A673 (cell line): ENCODE data around the gene CDK3. TPM values are rescaled to one million over a fixed set of nuclear protein-coding genes. Genes with fewer than 3 reads are reported as not detected.

ENCODE experiments used
- BruUV-seq: library from RNA; stranded (reverse); fragments of 400-500 nt; replicated peaks from 2 replicates; lab custom pipeline; 2021; lab: Mats Ljungman, UMichigan
- CTCF ChIA-PET: fragments of 300-600 bp; sonication (Branson Sonifier 250); formaldehyde crosslinking; loops from one replicate; lab custom pipeline; 2022; ENCODE audit warnings: antibody characterized with exemption; lab: Charles Lee
- POLR2A ChIA-PET: fragments of 300-600 bp; sonication (Branson Sonifier 250); formaldehyde crosslinking; loops from one replicate; lab custom pipeline; 2022; ENCODE audit warnings: antibody characterized with exemption; ENCODE audit not compliant: low non-redundant PET; lab: Charles Lee
- DNase-seq: peaks from one replicate; pipeline ENCODE4 v3.0.0-alpha.2; 2015; ENCODE audit warnings: low spot score
- H3K27ac ChIP-seq: fragments of 200-600 bp; sonication (generic); 2 replicates; pipeline ENCODE4 v1.5.1; 2016; ENCODE audit warnings: mixed run types, low read depth, mild to moderate bottlenecking, mixed read lengths, antibody characterized with exemption, low read length; ENCODE audit not compliant: poor library complexity, severe bottlenecking
- H3K27me3 ChIP-seq: fragments of 200-600 bp; sonication (generic); replicated peaks from 2 replicates; pipeline ENCODE4 v1.6.1; 2017; ENCODE audit warnings: mixed run types, low read depth, mild to moderate bottlenecking, mixed read lengths, antibody characterized with exemption, low read length; ENCODE audit not compliant: insufficient read depth, poor library complexity
- H3K36me3 ChIP-seq: fragments of 200-600 bp; sonication (generic); 2 replicates; pipeline ENCODE4 v1.6.1; 2016; ENCODE audit warnings: mixed run types, mild to moderate bottlenecking, mixed read lengths, antibody characterized with exemption, low read length; ENCODE audit not compliant: insufficient read depth, poor library complexity, severe bottlenecking
- H3K4me1 ChIP-seq: fragments of 200-600 bp; sonication (generic); 2 replicates; pipeline ENCODE4 v1.6.1; 2017; ENCODE audit warnings: mixed run types, mild to moderate bottlenecking, mixed read lengths, antibody characterized with exemption, low read length; ENCODE audit not compliant: insufficient read depth, poor library complexity, severe bottlenecking
- H3K4me3 ChIP-seq: fragments of 200-600 bp; sonication (generic); 2 replicates; pipeline ENCODE4 v1.5.1; 2016; ENCODE audit warnings: low read depth, mixed run types, mild to moderate bottlenecking, mixed read lengths, low read length; ENCODE audit not compliant: poor library complexity, severe bottlenecking
- H3K9me3 ChIP-seq: fragments of 200-600 bp; sonication (generic); 2 replicates; pipeline ENCODE4 v1.6.1; 2016; ENCODE audit warnings: mixed run types, low read depth, mild to moderate bottlenecking, mixed read lengths, antibody characterized with exemption, low read length; ENCODE audit not compliant: poor library complexity, severe bottlenecking
- EZH2 ChIP-seq: fragments of 200-600 bp; sonication (generic); IDR thresholded peaks from 2 replicates; pipeline ENCODE4 v1.6.1; 2017; ENCODE audit warnings: borderline replicate concordance, low read depth, mild to moderate bottlenecking, mixed read lengths, antibody characterized with exemption, low read length; ENCODE audit not compliant: poor library complexity, severe bottlenecking
- intact Hi-C: fragments of 100-400 bp; cut with micrococcal nuclease; formaldehyde crosslinking; loops from one replicate; pipeline ENCODE4 v1.10.0; 2022; ENCODE audit not compliant: unreplicated experiment
- total RNA-seq: library from RNA; stranded (reverse); gene quantifications from 2 replicates; pipeline ENCODE4 v1.2.3, GENCODE V29; 2021
- TF ChIP-seq, protein P1 (sequence below): fragments of 300-800, 200-600 bp; sonication (generic); conservative IDR thresholded peaks from 2 replicates; pipeline ENCODE4 v1.5.1; 2017; ENCODE audit warnings: low read depth, mild to moderate bottlenecking, antibody characterized with exemption, low read length, moderate library complexity, mixed read lengths

CDK3 gene
- total RNA-seq, 1 experiment from 2014 or later, result 10.0 TPM

DNA sequence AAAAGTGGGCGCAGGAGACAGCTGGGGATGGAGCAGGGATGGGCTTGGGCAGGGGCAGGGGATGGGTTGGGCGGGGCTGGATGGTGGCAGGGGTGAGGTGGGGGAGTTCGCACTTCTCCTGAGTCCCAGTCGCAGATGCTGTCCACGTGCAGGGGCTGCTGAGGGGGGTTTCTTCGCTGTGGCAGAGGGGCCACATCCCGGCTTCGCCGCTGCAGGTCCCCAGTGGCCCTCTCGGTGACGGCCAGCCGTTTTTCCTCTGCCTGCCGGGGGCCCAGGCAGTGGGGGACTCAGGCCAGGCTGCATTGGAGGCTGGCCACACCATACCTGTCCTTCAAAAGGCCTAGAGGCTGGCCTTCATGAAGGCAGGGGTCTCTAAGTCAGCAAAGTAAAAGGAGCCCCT lies 18.1 kb downstream of the CDK3 start:
- no peak for DNase-seq
- CTCF ChIA-PET, result interaction anchor here (0.6 kb wide), 1 partner anchor 56 kb away, joined by 3 read pairs; no protein-coding TSS in a partner anchor
- POLR2A ChIA-PET, result no interaction called here
- intact Hi-C loops, result loop anchor here (5.0 to 10.0 kb wide), 2 partner anchors 56 to 164 kb away; partner anchors contain the start of genes GALR2, SRP68 and ZACN
- no peak overlapping the region for H3K4me3 ChIP-seq
- H3K27ac ChIP-seq, result no peak overlapping the region
- no TSS peak for BruUV-seq
- TF ChIP-seq EZH2, result no peak
- TF ChIP-seq, protein P1, sequence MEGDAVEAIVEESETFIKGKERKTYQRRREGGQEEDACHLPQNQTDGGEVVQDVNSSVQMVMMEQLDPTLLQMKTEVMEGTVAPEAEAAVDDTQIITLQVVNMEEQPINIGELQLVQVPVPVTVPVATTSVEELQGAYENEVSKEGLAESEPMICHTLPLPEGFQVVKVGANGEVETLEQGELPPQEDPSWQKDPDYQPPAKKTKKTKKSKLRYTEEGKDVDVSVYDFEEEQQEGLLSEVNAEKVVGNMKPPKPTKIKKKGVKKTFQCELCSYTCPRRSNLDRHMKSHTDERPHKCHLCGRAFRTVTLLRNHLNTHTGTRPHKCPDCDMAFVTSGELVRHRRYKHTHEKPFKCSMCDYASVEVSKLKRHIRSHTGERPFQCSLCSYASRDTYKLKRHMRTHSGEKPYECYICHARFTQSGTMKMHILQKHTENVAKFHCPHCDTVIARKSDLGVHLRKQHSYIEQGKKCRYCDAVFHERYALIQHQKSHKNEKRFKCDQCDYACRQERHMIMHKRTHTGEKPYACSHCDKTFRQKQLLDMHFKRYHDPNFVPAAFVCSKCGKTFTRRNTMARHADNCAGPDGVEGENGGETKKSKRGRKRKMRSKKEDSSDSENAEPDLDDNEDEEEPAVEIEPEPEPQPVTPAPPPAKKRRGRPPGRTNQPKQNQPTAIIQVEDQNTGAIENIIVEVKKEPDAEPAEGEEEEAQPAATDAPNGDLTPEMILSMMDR, result no peak
- peaks cover 4% of the 10 kb centered on the region for H3K27me3 ChIP-seq
- H3K4me1 ChIP-seq, result peaks cover 4% of the 10 kb centered on the region
- no peaks in the 10 kb centered on the region for H3K9me3 ChIP-seq
- no peaks in the 10 kb centered on the region for H3K36me3 ChIP-seq

GRCh38 chr17:76019833-76020467 lies 19.3 kb downstream of the CDK3 start:
- Histone ChIP-seq H3K36me3 (no peaks in the 10 kb centered on the region), H3K27ac (no peak overlapping the region), H3K27me3 (peaks cover 4% of the 10 kb centered on the region), H3K9me3 (no peaks in the 10 kb centered on the region), H3K4me1 (no peaks in the 10 kb centered on the region), H3K4me3 (no peak overlapping the region)
- CTCF ChIA-PET, result interaction anchor here (0.6 to 1.0 kb wide), 3 partner anchors 14 to 101 kb away, joined by 3 to 9 read pairs (median 7); no protein-coding TSS in a partner anchor
- TF ChIP-seq, protein P1, result no peak
- TF ChIP-seq EZH2, result no peak
- intact Hi-C loops, result loop anchor here (5.0 to 10.0 kb wide), 2 partner anchors 55 to 162 kb away; partner anchors contain the start of genes GALR2, SRP68 and ZACN
- no TSS peak for BruUV-seq
- DNase-seq, result no peak
- POLR2A ChIA-PET, result interaction anchor here (0.6 kb wide), 1 partner anchor 569 kb away, joined by 4 read pairs; no protein-coding TSS in a partner anchor

DNA sequence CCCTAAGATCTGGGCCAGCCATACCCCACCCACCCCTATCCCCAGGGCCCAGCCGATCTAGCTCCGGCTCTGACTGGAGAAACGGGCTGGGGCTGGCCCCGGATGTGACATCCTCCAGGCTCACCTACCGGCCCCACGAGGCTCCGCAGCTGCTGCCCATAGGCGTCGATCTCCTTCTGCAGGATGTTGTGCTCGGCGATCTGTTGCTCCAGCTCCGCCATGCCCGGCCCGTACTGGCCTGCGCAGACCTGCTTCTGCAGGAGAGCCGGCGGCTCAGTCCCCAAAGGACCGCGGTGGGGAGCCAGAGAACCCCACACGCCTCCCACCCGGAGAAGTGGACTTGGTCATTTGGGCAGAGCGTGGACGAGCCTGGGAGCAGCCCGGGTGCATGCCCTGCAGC lies 21.6 kb downstream of the CDK3 start:
- no peak for DNase-seq
- no peaks in the 10 kb centered on the region for H3K9me3 ChIP-seq
- no peaks in the 10 kb centered on the region for H3K36me3 ChIP-seq
- ChIA-PET POLR2A (no interaction called here), CTCF (no interaction called here)
- no peak for TF ChIP-seq EZH2
- TF ChIP-seq, protein P1, result no peak
- peaks cover 4% of the 10 kb centered on the region for H3K27me3 ChIP-seq
- BruUV-seq, result no TSS peak
- intact Hi-C loops, result no loop called here
- H3K4me1 ChIP-seq, result no peaks in the 10 kb centered on the region
- no peak overlapping the region for H3K27ac ChIP-seq
- no peak overlapping the region for H3K4me3 ChIP-seq
